LNCAP (cell line): ENCODE measurements around the gene VGLL4.

ENCODE experiments used
- CTCF ChIP-seq: fragments of 450-650 bp; IDR thresholded peaks from 2 replicates; pipeline ENCODE4 v1.5.1; 2017; ENCODE audit warnings: mild to moderate bottlenecking

The VGLL4 gene

DNA sequence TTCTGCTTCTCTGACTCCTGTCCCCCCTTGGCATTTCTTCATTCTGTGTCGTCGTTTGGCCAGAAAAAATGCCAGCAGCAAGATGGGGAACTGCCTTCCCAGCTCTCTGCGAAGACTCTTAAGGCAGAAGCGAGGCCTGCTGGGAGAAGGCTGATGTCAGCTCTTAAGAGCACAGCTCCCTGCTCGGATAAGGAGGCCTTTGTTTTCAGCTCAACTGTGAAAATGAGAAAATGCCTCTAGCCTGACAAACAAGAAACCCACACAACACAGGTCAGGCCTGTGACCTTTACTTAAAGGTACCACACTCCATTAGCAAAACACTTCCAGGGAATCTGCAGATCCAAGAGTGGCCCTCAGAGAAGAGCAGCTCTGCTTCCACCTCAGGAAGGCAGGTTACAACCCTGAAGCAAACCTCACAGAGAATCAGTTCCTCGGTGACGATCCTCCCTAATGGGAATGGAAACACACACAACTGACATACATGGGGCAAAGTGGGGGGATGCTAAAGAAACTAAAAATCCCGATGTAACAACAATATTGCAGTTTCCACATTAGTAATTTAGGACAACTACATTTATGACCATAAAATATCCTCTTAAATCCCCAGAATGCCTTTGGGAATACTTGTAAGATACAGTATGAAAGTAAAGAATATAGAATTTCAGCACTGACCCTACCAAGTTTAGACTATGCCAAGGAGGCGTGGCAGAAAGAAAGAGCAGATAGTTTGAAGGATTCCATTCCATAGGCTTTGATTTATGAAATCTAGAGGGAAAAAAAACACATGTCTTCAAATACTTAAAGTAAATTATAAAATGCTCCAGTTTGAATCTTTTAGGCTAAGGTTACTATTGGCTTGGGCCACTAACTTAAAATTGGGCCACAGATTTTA is 52.1 kb downstream of the VGLL4 start:
- TF ChIP-seq CTCF: no peak

- TF ChIP-seq CTCF: no peak
Measured at GRCh38 chr3:11591002-11591355, 52.7 kb downstream of the VGLL4 start.

DNA sequence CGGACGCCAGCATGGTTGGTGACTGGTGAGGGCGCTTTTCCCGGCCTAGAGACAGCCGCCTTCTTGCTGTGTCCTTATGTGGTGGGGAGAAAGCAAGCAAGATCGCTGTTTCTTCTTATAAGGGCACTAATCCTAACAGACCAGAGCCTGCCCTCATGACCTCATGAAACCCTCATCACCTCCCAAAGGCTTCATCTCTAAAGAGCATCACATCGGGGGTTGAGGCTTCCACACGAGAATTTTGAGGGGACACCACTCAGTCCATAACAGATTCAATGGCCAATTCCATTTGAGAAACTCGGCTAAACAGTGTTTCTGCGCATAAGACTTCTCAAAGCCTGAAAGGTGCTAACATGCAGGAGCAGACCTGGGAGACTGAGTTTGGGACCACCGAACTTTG is 54.0 kb downstream of the VGLL4 start:
- no peak for TF ChIP-seq CTCF

GRCh38 chr3:11588755-11589154 is 55.0 kb downstream of the VGLL4 start:
- TF ChIP-seq CTCF: no peak

GRCh38 chr3:11588338-11588737 is 55.4 kb downstream of the VGLL4 start:
- TF ChIP-seq CTCF: no peak

- no peak for TF ChIP-seq CTCF
Measured at GRCh38 chr3:11587766-11588165, 55.9 kb downstream of the VGLL4 start.

DNA sequence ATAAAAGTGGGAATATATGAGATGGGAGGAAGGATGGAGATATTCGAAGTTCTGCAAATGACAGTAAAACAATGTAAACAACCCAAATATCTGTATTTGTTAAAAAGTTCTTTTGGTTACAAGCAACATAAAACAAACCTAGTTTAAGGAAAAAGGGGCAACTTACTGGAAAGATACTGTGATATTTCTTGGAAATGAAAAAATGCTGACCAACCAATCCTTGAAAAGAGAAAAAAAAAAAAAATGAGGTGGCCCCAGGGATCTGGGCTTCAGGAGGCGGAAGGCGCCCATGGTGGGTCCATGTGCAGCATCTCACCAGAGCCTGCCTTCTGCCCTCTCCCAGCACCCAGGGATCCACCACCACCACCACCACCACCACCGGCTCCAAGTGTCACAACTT is 59.1 kb downstream of the VGLL4 start:
- TF ChIP-seq CTCF: no peak

- no peak for TF ChIP-seq CTCF
Measured at GRCh38 chr3:11583638-11584046, 60.1 kb downstream of the VGLL4 start.
